Endothelial cell of umbilical vein (primary cell): ENCODE measurements around the gene CEMIP. TPM values are rescaled to one million over a fixed set of nuclear protein-coding genes. Genes with fewer than 3 reads are reported as not detected.

Experiments
- BruUV-seq: library from RNA; stranded (reverse); fragments of 400-500 nt; replicated peaks from 2 replicates; lab custom pipeline; 2021; lab: Mats Ljungman, UMichigan
- CTCF ChIA-PET: fragments of 300-600, 350-600 bp; sonication (Branson Sonifier 250); formaldehyde crosslinking; loops from one replicate; lab custom pipeline; 2021; ENCODE audit warnings: antibody characterized with exemption, inconsistent platforms; lab: Charles Lee
- POLR2A ChIA-PET: fragments of 300-600, 350-600 bp; sonication (Branson Sonifier 250); formaldehyde crosslinking; loops from one replicate; lab custom pipeline; 2021; ENCODE audit warnings: antibody characterized with exemption, inconsistent platforms; lab: Charles Lee
- DNase-seq: peaks from one replicate; pipeline ENCODE4 v3.0.0-alpha.2; 2011; ENCODE audit warnings: low read depth, low spot score
- FAIRE-seq: peaks from 2 replicates; lab custom pipeline; 2011; peaks lifted over from hg19 to GRCh38; lab: Jason Lieb, UNC
- H2AFZ ChIP-seq: 2 replicates; pipeline ENCODE4 v1.6.0; 2012; ENCODE audit warnings: low read depth, low read length, control low read depth, inconsistent platforms
- H3K27ac ChIP-seq: 2 replicates; pipeline ENCODE4 v1.5.1; 2011; ENCODE audit warnings: low read depth, mild to moderate bottlenecking, control low read depth, low read length, moderate library complexity; ENCODE audit not compliant: insufficient read depth
- H3K27me3 ChIP-seq, 2 experiments: 2 replicates each; pipeline versions ENCODE4 v1.6.0 to v1.6.1; 2011; ENCODE audit warnings: low read length in 2 of 2, mixed read lengths in 1 of 2; ENCODE audit not compliant: control insufficient read depth in 2 of 2, insufficient read depth in 2 of 2
- H3K36me3 ChIP-seq, 2 experiments: 2 replicates in 1 of 2; 3 replicates in 1 of 2; pipeline ENCODE4 v1.5.1; 2011; ENCODE audit warnings: low read length in 2 of 2, mild to moderate bottlenecking in 1 of 2, moderate library complexity in 1 of 2; ENCODE audit not compliant: control insufficient read depth in 2 of 2, insufficient read depth in 2 of 2; ENCODE audit errors: extremely low read depth in 1 of 2
- H3K4me1 ChIP-seq: 3 replicates; pipeline ENCODE4 v1.5.1; 2011; ENCODE audit warnings: mild to moderate bottlenecking, low read length; ENCODE audit not compliant: control insufficient read depth, insufficient read depth; ENCODE audit errors: extremely low read depth
- H3K4me2 ChIP-seq: 2 replicates; pipeline ENCODE4 v1.6.1; 2011; ENCODE audit warnings: low read length, control low read depth, mixed read lengths; ENCODE audit not compliant: insufficient read depth
- H3K4me3 ChIP-seq, 3 experiments: fragments of 200-600 bp in 1 of 3; sonication (generic), shearing (Covaris generic) in 1 of 3; replicated peaks in 1 of 3; 2 replicates each; pipeline ENCODE4 v1.5.1; 2011 to 2016; ENCODE audit warnings: control low read depth in 3 of 3, low read length in 3 of 3, mild to moderate bottlenecking in 2 of 3, inconsistent platforms in 1 of 3, low read depth in 1 of 3, moderate library complexity in 1 of 3; ENCODE audit not compliant: insufficient read depth in 1 of 3
- H3K79me2 ChIP-seq: 2 replicates; pipeline ENCODE4 v1.6.0; 2012; ENCODE audit warnings: low read length, inconsistent platforms; ENCODE audit not compliant: control insufficient read depth, insufficient read depth
- H3K9ac ChIP-seq: replicated peaks from 2 replicates; pipeline ENCODE3; 2011; ENCODE audit warnings: low read length, control low read depth; ENCODE audit not compliant: insufficient read depth; ENCODE audit errors: extremely low read depth
- H3K9me1 ChIP-seq: replicated peaks from 3 replicates; pipeline ENCODE4 v1.6.0; 2011; ENCODE audit warnings: mild to moderate bottlenecking, low read length; ENCODE audit not compliant: control insufficient read depth, insufficient read depth; ENCODE audit errors: extremely low read depth
- H3K9me3 ChIP-seq: replicated peaks from 2 replicates; pipeline ENCODE4 v1.5.1; 2012; ENCODE audit warnings: low read length, inconsistent platforms; ENCODE audit not compliant: control insufficient read depth, insufficient read depth
- H4K20me1 ChIP-seq: replicated peaks from 2 replicates; pipeline ENCODE3; 2011; ENCODE audit warnings: mild to moderate bottlenecking, low read length; ENCODE audit not compliant: control insufficient read depth, insufficient read depth; ENCODE audit errors: extremely low read depth
- EZH2 ChIP-seq: IDR thresholded peaks from 2 replicates; pipeline ENCODE4 v1.6.1; 2012; ENCODE audit warnings: borderline replicate concordance, low read depth, mild to moderate bottlenecking, moderate library complexity, low read length, inconsistent platforms; ENCODE audit not compliant: severe bottlenecking
- FOS ChIP-seq: IDR thresholded peaks from 2 replicates; pipeline ENCODE4 v1.6.1; 2011; ENCODE audit warnings: mild to moderate bottlenecking, low read length, moderate library complexity, borderline replicate concordance; ENCODE audit not compliant: insufficient read depth
- GATA2 ChIP-seq: IDR thresholded peaks from 2 replicates; pipeline ENCODE4 v1.7.0; 2011; ENCODE audit warnings: low read depth, mild to moderate bottlenecking, moderate library complexity, mixed read lengths, low read length; ENCODE audit not compliant: insufficient read length, insufficient read depth
- JUN ChIP-seq: IDR thresholded peaks from 2 replicates; pipeline ENCODE4 v1.6.1; 2011; ENCODE audit warnings: borderline replicate concordance, low read depth; ENCODE audit not compliant: insufficient read length, insufficient read depth
- MYC ChIP-seq: IDR thresholded peaks from one replicate; pipeline ENCODE4 v1.6.1; 2011; ENCODE audit warnings: mild to moderate bottlenecking, low read depth, low read length
- POLR2A ChIP-seq: IDR thresholded peaks from 2 replicates; pipeline ENCODE4 v1.6.1; 2012; ENCODE audit warnings: low read depth, mild to moderate bottlenecking, control low read depth, low read length
- POLR2AphosphoS5 ChIP-seq: IDR thresholded peaks from 2 replicates; pipeline ENCODE4 v1.6.1; 2012; ENCODE audit warnings: low read depth, mild to moderate bottlenecking, control low read depth, low read length, moderate library complexity; ENCODE audit not compliant: insufficient read depth
- dilution Hi-C: fragments of 300-500 bp; cut with MboI; formaldehyde crosslinking; loops from one replicate; pipeline ENCODE4 v1.15.0; 2019; ENCODE audit warnings: low sequenced_read_pairs; ENCODE audit not compliant: extremely low pct_ligation_motif_present
- intact Hi-C: fragments of 100-400 bp; cut with micrococcal nuclease; formaldehyde crosslinking; loops from one replicate; pipeline ENCODE4 v1.10.0; 2022
- polyA plus RNA-seq, 4 experiments: library from polyadenylated mRNA; depleted of rRNA in 3 of 4; stranded (reverse) in 3 of 4; unstranded in 1 of 4; fragments of >200 nt; gene quantifications; 2 replicates each; pipeline versions ENCODE4 v1.2.1 to v1.2.3, GENCODE V29; 2011 to 2012; ENCODE audit warnings: missing spikeins in 1 of 4
- total RNA-seq: library from RNA; stranded (reverse); gene quantifications from 2 replicates; pipeline ENCODE4 v1.2.3, GENCODE V29; 2021
- TF ChIP-seq, protein P1 (sequence below): IDR thresholded peaks from 2 replicates; pipeline ENCODE4 v1.6.1; 2011; ENCODE audit not compliant: insufficient read depth, insufficient read length
- TF ChIP-seq, protein P2 (sequence below), 2 donors: IDR thresholded peaks; 1 replicate in 1 of 2; 2 replicates in 1 of 2; pipeline ENCODE4 v1.5.1; 2011; ENCODE audit warnings: low read length in 2 of 2, mild to moderate bottlenecking in 2 of 2, moderate library complexity in 2 of 2, control low read depth in 1 of 2, inconsistent platforms in 1 of 2, low read depth in 1 of 2; ENCODE audit not compliant: insufficient read depth in 1 of 2; ENCODE audit errors: extremely low read depth in 1 of 2

CEMIP gene
- total and polyA plus RNA-seq, 2 donors (not counting 3 experiments of a cell fraction or from before 2014, with no cell fraction given), result 0.01 TPM; not detected in 1

DNA sequence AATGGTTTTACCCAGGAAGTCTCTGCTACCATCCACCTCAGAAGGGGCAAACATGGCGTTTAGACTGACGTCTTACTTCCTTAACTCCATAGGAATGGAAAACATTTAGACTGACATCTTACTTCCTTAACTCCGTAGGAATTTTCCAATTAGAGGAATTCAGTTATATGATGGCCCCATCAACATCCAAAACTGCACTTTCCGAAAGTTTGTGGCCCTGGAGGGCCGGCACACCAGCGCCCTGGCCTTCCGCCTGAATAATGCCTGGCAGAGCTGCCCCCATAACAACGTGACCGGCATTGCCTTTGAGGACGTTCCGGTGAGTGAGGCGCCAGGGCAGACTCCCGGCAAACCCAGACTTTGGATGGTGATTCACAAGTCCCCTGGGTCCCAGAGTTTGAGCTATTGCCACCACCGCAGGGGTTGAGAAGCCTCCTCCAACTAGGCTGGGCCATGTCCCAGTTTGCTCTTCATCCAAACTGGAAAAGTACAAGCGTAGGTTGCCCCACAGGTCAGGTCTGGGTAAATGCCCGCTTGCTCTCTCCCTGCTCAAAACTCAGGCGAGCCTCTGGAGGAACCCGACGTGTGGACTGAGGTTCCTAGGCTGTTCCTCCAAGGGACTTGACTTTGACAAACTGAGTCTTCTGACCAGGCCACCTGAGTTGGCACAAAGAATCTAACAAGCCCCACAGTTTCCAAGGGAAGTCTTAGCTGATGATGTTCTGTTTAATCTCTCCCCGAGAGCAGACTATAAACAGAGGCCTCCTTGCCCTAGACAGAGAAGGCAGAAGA is 152.7 kb downstream of the CEMIP start:
- ChIA-PET POLR2A (no interaction called here), CTCF (interaction anchor here (1.0 kb wide), 1 partner anchor 38 kb away, joined by 3 read pairs; no protein-coding TSS in a partner anchor)
- Histone ChIP-seq H2AFZ (no peak overlapping the region), H3K4me2 (no peak overlapping the region), H4K20me1 (no peaks in the 10 kb centered on the region), H3K79me2 (no peaks in the 10 kb centered on the region), H3K9ac (no peak overlapping the region), H3K4me1 (peaks cover 18% of the 10 kb centered on the region), H3K9me1 (no peaks in the 10 kb centered on the region), H3K36me3 (no peaks in the 10 kb centered on the region), H3K9me3 (no peaks in the 10 kb centered on the region), H3K27ac (no peak overlapping the region), H3K27me3 (no peaks in the 10 kb centered on the region), H3K4me3 (no peak overlapping the region)
- BruUV-seq, result no TSS peak
- dilution Hi-C loops, result no loop called here
- TF ChIP-seq, protein P1, sequence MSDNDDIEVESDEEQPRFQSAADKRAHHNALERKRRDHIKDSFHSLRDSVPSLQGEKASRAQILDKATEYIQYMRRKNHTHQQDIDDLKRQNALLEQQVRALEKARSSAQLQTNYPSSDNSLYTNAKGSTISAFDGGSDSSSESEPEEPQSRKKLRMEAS, result no peak
- TF ChIP-seq FOS (no peak), JUN (no peak), EZH2 (no peak), MYC (no peak), POLR2A (no peak), POLR2AphosphoS5 (no peak), GATA2 (no peak)
- TF ChIP-seq, protein P2, sequence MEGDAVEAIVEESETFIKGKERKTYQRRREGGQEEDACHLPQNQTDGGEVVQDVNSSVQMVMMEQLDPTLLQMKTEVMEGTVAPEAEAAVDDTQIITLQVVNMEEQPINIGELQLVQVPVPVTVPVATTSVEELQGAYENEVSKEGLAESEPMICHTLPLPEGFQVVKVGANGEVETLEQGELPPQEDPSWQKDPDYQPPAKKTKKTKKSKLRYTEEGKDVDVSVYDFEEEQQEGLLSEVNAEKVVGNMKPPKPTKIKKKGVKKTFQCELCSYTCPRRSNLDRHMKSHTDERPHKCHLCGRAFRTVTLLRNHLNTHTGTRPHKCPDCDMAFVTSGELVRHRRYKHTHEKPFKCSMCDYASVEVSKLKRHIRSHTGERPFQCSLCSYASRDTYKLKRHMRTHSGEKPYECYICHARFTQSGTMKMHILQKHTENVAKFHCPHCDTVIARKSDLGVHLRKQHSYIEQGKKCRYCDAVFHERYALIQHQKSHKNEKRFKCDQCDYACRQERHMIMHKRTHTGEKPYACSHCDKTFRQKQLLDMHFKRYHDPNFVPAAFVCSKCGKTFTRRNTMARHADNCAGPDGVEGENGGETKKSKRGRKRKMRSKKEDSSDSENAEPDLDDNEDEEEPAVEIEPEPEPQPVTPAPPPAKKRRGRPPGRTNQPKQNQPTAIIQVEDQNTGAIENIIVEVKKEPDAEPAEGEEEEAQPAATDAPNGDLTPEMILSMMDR (IDR thresholded peaks at IDR 0.05; ENCODE audit: extremely low read depth in 1 of 2, insufficient read depth in 1 of 2, low read depth in 1 of 2, low read length in 2 of 2), result no peak
- no peak for DNase-seq
- no peak for FAIRE-seq
- intact Hi-C loops, result loop anchor here (10.0 kb wide), 1 partner anchor 1047 kb away; no protein-coding TSS in a partner anchor
